ENCODE results near the gene GPR157.

The GPR157 gene

DNA sequence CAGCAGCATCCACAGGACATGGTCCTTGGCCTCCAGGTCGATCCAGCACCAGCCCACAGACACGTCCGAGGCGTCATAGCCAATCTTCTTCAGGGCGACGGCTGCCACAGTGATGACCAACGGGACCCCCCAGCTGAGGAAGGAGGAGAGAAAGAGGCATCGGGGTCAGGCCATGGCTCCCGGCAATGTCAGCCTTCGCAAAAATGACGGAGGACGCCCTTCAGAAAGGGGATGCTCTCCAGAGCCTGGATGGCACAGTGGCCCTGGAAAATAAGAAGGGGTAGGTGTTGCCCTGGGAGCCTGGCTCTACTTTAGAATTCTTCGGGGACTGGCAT is 17.6 kb downstream of the GPR157 start:
- Histone ChIP-seq H3K9me3 (no peaks in the 10 kb centered on the region), H3K4me1 (ENCODE audit: control insufficient read depth in 1 of 2, insufficient read depth in 1 of 2, low read depth in 1 of 2, low read length in 1 of 2) (peaks cover 5% of the 10 kb centered on the region in 2 experiments), H3K27ac (no peak overlapping the region), H3K4me3 (ENCODE audit: low read depth in 1 of 2, low read length in 1 of 2) (no peak overlapping the region), H3K36me3 (no peaks in the 10 kb centered on the region), H3K27me3 (no peaks in the 10 kb centered on the region)
- TF ChIP-seq, protein P1, sequence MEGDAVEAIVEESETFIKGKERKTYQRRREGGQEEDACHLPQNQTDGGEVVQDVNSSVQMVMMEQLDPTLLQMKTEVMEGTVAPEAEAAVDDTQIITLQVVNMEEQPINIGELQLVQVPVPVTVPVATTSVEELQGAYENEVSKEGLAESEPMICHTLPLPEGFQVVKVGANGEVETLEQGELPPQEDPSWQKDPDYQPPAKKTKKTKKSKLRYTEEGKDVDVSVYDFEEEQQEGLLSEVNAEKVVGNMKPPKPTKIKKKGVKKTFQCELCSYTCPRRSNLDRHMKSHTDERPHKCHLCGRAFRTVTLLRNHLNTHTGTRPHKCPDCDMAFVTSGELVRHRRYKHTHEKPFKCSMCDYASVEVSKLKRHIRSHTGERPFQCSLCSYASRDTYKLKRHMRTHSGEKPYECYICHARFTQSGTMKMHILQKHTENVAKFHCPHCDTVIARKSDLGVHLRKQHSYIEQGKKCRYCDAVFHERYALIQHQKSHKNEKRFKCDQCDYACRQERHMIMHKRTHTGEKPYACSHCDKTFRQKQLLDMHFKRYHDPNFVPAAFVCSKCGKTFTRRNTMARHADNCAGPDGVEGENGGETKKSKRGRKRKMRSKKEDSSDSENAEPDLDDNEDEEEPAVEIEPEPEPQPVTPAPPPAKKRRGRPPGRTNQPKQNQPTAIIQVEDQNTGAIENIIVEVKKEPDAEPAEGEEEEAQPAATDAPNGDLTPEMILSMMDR (IDR thresholded peaks at IDR 0.05) = no peak

DNA sequence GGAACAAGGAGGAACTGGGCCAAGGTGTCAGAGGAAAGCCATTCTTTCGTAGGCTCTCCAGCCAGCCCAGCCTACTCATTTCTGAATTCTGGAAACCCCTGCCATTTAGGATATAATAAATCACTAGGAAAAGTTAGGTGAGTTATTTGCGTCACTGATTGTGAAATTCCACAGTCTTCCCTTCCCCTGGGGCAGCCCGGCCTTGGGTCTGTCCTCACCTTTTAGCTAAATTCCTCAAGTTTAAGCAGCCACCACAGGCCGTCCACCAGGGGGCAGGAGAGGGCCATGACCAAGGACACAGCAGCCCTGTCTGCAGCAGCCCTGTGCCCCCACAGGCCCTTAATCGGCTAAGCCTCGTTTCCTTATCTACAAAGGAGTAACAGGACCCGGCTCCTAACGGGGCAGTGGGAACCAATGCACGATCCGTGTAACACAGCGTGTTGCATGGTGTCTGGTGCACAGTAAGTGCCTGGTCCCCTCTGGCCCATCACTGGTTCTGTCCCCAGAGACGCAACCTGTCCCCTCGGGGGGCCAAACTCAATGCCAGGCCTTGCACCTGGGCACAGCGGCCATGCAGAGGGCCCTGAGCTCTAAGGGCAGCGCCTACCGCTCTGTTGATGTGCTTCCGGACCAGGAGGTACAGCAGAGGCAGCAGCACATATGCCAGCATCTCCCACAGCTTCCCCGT is 18.1 kb downstream of the GPR157 start:
- H3K27ac ChIP-seq = no peak overlapping the region
- no peaks in the 10 kb centered on the region for H3K9me3 ChIP-seq
- TF ChIP-seq, protein P1 (IDR thresholded peaks at IDR 0.05) = peak; percentile 88
- no peak overlapping the region for H3K4me3 ChIP-seq (ENCODE audit: low read depth in 1 of 2, low read length in 1 of 2)
- H3K4me1 ChIP-seq (ENCODE audit: control insufficient read depth in 1 of 2, insufficient read depth in 1 of 2, low read depth in 1 of 2, low read length in 1 of 2) = peaks cover 5% of the 10 kb centered on the region in 2 experiments
- H3K27me3 ChIP-seq = no peaks in the 10 kb centered on the region
- no peaks in the 10 kb centered on the region for H3K36me3 ChIP-seq

DNA sequence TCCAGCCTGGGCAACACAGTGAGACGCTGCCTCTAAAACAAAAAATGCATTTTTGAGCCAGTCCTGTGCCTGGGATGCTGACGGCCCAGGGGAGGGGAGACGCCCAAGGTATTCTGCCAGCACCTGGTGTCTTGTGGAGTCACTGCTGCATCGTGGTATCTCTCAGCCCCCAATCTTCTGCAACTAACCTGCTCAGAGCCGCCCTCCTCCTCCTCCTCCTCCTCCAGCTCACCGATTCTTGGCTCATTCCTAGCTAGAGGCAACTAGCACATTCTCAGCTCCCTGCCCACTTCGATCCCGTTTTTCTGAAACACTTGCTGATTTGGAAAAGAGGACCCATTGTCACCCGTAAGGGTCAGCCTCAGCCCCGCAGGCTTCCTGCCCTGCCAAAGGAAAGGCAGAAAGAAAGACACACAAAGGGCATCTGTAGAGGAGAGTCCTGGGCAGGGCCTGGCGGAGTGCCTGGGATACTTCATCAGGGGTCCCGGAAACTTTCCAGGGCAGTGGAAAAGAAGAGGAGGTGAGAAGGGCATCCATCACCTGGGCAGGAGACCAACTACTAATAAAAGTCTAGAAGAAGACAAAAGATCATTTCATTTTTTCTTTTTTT is 20.7 kb downstream of the GPR157 start:
- Histone ChIP-seq H3K36me3 (peaks cover 9% of the 10 kb centered on the region), H3K27me3 (no peaks in the 10 kb centered on the region), H3K4me3 (ENCODE audit: low read depth in 1 of 2, low read length in 1 of 2) (no peak overlapping the region), H3K4me1 (ENCODE audit: control insufficient read depth in 1 of 2, insufficient read depth in 1 of 2, low read depth in 1 of 2, low read length in 1 of 2) (peaks cover 5% of the 10 kb centered on the region in 2 experiments), H3K9me3 (no peaks in the 10 kb centered on the region), H3K27ac (no peak overlapping the region)
- TF ChIP-seq, protein P1 (IDR thresholded peaks at IDR 0.05) = no peak

DNA sequence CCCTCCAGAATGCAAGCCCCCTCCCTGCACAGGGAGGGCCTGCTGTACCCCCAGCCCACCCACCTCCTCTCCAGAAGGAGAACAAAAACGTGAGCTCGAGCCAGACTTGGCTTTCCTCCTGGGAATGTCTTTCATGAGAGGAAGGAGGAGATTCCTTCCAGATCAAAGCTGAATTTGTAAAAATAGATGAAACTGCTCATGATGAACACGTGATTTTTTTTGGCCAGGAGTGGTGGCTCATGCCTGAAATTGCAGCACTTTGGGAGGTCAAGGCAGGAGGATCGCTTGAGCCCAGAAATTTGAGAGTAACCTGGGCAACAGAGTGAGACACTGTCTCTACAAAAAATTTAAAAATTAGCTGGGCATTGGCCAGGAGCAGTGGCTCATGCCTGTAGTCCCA is 21.8 kb downstream of the GPR157 start:
- no peaks in the 10 kb centered on the region for H3K9me3 ChIP-seq
- H3K27ac ChIP-seq = no peak overlapping the region
- H3K36me3 ChIP-seq = peaks cover 9% of the 10 kb centered on the region
- H3K4me3 ChIP-seq (ENCODE audit: low read depth in 1 of 2, low read length in 1 of 2) = no peak overlapping the region
- TF ChIP-seq, protein P1 (IDR thresholded peaks at IDR 0.05) = no peak
- peaks cover 5% of the 10 kb centered on the region in 2 experiments for H3K4me1 ChIP-seq (ENCODE audit: control insufficient read depth in 1 of 2, insufficient read depth in 1 of 2, low read depth in 1 of 2, low read length in 1 of 2)
- H3K27me3 ChIP-seq = no peaks in the 10 kb centered on the region

DNA sequence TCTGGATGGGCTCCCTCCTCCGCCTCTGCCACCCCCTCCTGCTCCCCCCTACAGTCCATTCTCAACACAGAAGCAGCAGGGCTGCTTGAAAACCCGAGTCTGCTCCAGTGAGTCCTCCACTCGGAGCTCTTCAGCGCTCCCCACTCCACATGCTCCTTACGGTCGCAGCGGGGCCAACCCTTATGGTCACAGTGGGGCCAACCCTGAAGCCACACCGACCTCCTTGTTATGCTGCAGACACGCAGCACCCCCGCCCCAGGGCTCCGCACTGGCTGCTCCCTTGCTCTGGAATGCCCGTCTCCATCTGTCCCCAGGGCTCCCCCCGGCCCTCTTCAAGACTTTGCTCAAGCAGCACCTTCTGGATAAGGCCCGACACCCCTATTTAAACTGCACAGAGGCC is 22.6 kb downstream of the GPR157 start:
- H3K4me1 ChIP-seq (ENCODE audit: control insufficient read depth in 1 of 2, insufficient read depth in 1 of 2, low read depth in 1 of 2, low read length in 1 of 2) = peaks cover 5% of the 10 kb centered on the region in 2 experiments
- no peaks in the 10 kb centered on the region for H3K27me3 ChIP-seq
- peaks cover 9% of the 10 kb centered on the region for H3K36me3 ChIP-seq
- TF ChIP-seq, protein P1 (IDR thresholded peaks at IDR 0.05) = no peak
- H3K27ac ChIP-seq = no peak overlapping the region
- H3K9me3 ChIP-seq = no peaks in the 10 kb centered on the region
- H3K4me3 ChIP-seq (ENCODE audit: low read depth in 1 of 2, low read length in 1 of 2) = no peak overlapping the region
